ENCODE data around the gene ZNF23. TPM values are rescaled to one million over a fixed set of nuclear protein-coding genes. Genes with fewer than 3 reads are reported as not detected.
A peak's percentile ranks its signal among the peaks of the same experiment; 100 is the strongest.

The ZNF23 gene
- total RNA-seq, 3 donors from 2014 or later: 6.6 to 9.5 (median 6.7) TPM

GRCh38 chr16:71479420-71479819, 17.4 kb upstream of the ZNF23 start:
- ATAC-seq: peak; percentile 47
- DNase-seq: peak in 1 of 3 donors; percentile 14
- H3K4me1 ChIP-seq (ENCODE audit: low read depth): peaks cover 3% of the 10 kb centered on the region

GRCh38 chr16:71476457-71477124, 14.5 kb upstream of the ZNF23 start:
- TF ChIP-seq CTCF (IDR thresholded peaks at IDR 0.05): no peak
- no peaks in the 10 kb centered on the region for H3K9me3 ChIP-seq
- no peak for DNase-seq
- intact Hi-C loops (cut with DNase I, micrococcal nuclease): no loop called here
- no peak overlapping the region for H3K4me3 ChIP-seq
- no peak for ATAC-seq
- no peaks in the 10 kb centered on the region for H3K4me1 ChIP-seq (ENCODE audit: low read depth)
- H3K36me3 ChIP-seq (ENCODE audit: low read depth): no peaks in the 10 kb centered on the region

More at GRCh38 chr16:71479420-71479819, 17.4 kb upstream of the ZNF23 start:
- intact Hi-C loops (cut with DNase I, micrococcal nuclease): no loop called here
- H3K4me3 ChIP-seq: no peak overlapping the region
- TF ChIP-seq CTCF (IDR thresholded peaks at IDR 0.05): peak; percentile 16
- H3K9me3 ChIP-seq: no peaks in the 10 kb centered on the region
- H3K36me3 ChIP-seq (ENCODE audit: low read depth): no peaks in the 10 kb centered on the region

- no peak for DNase-seq
- TF ChIP-seq CTCF (IDR thresholded peaks at IDR 0.05): no peak
- no peaks in the 10 kb centered on the region for H3K4me1 ChIP-seq (ENCODE audit: low read depth)
- no peaks in the 10 kb centered on the region for H3K36me3 ChIP-seq (ENCODE audit: low read depth)
- H3K9me3 ChIP-seq: no peaks in the 10 kb centered on the region
- no peak for ATAC-seq
- no peak overlapping the region for H3K4me3 ChIP-seq
- intact Hi-C loops (cut with DNase I, micrococcal nuclease): no loop called here
Measured at GRCh38 chr16:71474864-71475263, 12.8 kb upstream of the ZNF23 start.

- H3K4me1 ChIP-seq (ENCODE audit: low read depth): no peaks in the 10 kb centered on the region
- H3K4me3 ChIP-seq: no peak overlapping the region
- H3K36me3 ChIP-seq (ENCODE audit: low read depth): no peaks in the 10 kb centered on the region
- ATAC-seq: peak; percentile 27
- no peak for DNase-seq
- no peaks in the 10 kb centered on the region for H3K9me3 ChIP-seq
- no peak for TF ChIP-seq CTCF (IDR thresholded peaks at IDR 0.05)
- intact Hi-C loops (cut with DNase I, micrococcal nuclease): no loop called here
Measured at GRCh38 chr16:71473891-71474290, 11.8 kb upstream of the ZNF23 start.

- no peak for TF ChIP-seq CTCF (IDR thresholded peaks at IDR 0.05)
- Histone ChIP-seq H3K9me3 (no peaks in the 10 kb centered on the region), H3K4me3 (no peak overlapping the region), H3K36me3 (ENCODE audit: low read depth) (no peaks in the 10 kb centered on the region), H3K4me1 (ENCODE audit: low read depth) (no peaks in the 10 kb centered on the region)
- no peak for ATAC-seq
- intact Hi-C loops (cut with DNase I, micrococcal nuclease): no loop called here
- no peak for DNase-seq
Measured at GRCh38 chr16:71472931-71473330, 10.9 kb upstream of the ZNF23 start.

- no peaks in the 10 kb centered on the region for H3K4me1 ChIP-seq (ENCODE audit: low read depth)
- no peak for DNase-seq
- H3K36me3 ChIP-seq (ENCODE audit: low read depth): no peaks in the 10 kb centered on the region
- intact Hi-C loops (cut with DNase I, micrococcal nuclease): no loop called here
- H3K4me3 ChIP-seq: no peak overlapping the region
- no peak for ATAC-seq
- TF ChIP-seq CTCF (IDR thresholded peaks at IDR 0.05): no peak
- no peaks in the 10 kb centered on the region for H3K9me3 ChIP-seq
Measured at GRCh38 chr16:71472051-71472450, 10.0 kb upstream of the ZNF23 start.
